HL-60/S4 treated with phorbol 12-myristate 13-acetate at 8.2 ng/mL for 4 days and 3 days (cell line): ENCODE results near the gene NEURL2.
"Not testable (repeated sequence)": the region's sequence is repeated elsewhere in the genome, so short reads cannot be mapped to it uniquely, and the experiment has no call there.

Experiments
- in situ Hi-C: fragments of 300-500 bp; cut with MboI; formaldehyde crosslinking; loops from 2 replicates; pipeline ENCODE4 v1.15.0; 2022; ENCODE audit warnings: low sequenced_read_pairs

The NEURL2 gene, protein sequence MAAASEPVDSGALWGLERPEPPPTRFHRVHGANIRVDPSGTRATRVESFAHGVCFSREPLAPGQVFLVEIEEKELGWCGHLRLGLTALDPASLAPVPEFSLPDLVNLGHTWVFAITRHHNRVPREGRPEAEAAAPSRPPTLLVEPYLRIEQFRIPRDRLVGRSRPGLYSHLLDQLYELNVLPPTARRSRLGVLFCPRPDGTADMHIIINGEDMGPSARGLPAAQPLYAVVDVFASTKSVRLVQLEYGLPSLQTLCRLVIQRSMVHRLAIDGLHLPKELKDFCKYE

DNA sequence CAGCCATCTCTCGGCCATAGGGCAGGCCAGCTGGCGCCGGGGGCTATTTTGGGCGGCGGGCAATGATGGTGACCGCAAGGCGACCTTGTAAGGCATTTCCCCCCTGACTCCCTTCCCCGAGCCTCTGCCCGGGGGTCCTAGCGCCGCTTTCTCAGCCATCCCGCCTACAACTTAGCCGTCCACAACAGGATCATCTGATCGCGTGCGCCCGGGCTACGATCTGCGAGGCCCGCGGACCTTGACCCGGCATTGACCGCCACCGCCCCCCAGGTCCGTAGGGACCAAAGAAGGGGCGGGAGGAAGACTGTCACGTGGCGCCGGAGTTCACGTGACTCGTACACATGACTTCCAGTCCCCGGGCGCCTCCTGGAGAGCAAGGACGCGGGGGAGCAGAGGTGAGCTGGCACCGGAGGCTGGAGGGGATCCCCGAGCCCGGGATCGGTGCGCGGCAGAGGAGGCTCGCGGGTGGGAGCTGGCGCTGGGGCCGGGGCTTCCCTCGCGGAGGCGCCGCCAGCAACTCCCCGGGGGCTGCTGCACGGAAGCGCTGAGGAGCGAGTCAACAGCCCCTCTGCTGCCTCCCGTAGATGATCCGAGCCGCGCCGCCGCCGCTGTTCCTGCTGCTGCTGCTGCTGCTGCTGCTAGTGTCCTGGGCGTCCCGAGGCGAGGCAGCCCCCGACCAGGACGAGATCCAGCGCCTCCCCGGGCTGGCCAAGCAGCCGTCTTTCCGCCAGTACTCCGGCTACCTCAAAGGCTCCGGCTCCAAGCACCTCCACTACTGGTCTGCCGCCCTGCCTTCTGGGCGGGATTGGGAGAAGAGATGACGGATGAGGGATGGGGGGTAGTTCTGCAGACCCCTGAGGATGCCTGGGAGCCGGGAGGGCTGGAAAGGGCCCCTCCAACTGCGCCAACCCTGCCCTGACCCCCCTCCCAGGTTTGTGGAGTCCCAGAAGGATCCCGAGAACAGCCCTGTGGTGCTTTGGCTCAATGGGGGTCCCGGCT is at the start of gene NEURL2, which contains the start of gene CTSA:
NEURL2 (minus strand) TSS at position 224 of the 999 bp plus-strand sequence; CDS start at position 7, 217 bp downstream.
CTSA (plus strand) TSS at position 351 of the 999 bp plus-strand sequence; CDS start at position 585, 234 bp downstream.
- in situ Hi-C loops = no loop called here

DNA sequence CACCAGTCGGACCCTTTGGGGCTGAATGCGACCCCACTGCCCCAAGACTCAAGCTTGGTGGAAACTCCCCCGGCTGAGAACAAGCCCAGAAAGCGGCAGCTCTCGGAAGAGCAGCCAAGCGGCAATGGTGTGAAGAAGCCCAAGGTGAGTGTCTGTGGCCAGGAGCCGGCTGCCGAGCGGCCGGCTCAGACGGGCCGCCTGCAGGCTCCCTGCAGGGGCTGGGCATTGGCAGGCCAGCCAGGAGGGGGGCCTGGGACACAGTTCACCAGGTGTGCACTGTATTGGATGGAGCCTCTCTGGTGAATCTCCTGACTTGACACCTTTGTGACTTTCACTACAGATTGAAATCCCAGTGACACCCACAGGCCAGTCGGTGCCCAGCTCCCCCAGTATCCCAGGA is 49.5 kb upstream of the NEURL2 start:
- in situ Hi-C loops = no loop called here

DNA sequence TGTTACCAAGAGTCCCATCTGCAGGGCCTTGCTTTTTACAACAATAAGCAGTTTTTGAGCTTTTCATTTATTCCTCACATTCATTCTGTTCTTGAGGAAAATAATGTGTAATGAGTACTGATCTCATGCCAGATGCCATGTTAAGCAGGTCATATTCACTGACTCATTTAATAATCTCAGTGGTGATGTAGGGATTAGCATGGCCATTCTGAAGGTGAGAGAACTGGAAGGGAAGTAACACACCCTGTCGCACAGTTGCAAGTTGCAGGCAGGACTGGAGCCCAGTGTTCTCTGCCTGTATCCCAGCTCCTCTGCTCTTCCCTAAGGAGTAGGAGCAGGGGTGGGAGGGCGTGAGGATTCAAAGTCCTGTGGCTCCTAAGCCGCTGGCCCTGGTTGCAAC is 49.0 kb upstream of the NEURL2 start:
- in situ Hi-C loops = no loop called here

DNA sequence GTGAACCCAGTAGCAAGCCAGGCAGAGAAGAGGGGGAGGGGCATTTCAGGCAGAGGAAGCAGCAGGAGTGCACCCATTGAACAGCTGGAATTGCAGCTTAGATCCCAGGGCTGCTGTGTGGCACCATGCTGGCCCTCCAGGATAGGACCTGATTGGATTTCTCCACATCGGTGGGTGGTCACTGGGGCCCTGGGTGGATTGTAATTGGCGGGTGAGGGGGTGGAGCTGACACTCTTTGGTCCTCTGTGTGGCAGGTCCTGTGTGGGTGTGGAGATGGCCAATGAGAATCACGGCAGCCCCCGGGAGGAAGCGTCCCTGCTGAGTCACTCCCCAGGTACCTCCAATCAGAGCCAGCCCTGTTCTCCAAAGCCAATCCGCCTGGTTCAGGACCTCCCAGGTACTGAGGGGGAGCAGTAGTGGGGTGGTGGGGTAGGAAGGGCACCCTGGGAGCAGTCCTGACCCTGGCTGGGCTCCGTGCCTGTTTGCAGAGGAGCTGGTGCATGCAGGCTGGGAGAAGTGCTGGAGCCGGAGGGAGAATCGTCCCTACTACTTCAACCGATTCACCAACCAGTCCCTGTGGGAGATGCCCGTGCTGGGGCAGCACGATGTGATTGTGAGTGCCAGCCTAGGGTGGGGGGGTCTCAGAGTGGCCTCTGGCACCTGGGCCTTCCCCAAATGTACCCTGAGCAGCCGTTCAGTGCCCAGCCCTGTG is 47.9 kb upstream of the NEURL2 start:
- in situ Hi-C loops = no loop called here

DNA sequence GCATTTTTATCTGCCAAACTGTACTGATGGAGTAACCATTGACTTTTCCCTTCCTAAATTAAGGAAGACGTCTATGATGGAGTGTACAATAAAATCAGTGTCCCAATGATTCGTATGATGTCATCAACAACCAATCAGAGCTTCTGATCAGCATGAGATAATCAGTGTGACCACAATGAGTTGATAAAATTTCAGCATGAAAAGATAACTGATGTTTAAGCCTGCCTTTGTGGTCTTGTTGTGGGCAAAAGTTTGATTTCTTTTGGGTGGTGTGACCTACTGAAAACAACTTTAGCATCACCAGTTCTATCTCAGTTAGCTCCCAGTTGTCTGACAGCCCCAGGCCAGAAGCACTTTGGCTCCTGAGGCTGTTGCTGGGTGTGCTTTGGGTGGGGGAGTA is 46.8 kb upstream of the NEURL2 start:
- in situ Hi-C loops = no loop called here

DNA sequence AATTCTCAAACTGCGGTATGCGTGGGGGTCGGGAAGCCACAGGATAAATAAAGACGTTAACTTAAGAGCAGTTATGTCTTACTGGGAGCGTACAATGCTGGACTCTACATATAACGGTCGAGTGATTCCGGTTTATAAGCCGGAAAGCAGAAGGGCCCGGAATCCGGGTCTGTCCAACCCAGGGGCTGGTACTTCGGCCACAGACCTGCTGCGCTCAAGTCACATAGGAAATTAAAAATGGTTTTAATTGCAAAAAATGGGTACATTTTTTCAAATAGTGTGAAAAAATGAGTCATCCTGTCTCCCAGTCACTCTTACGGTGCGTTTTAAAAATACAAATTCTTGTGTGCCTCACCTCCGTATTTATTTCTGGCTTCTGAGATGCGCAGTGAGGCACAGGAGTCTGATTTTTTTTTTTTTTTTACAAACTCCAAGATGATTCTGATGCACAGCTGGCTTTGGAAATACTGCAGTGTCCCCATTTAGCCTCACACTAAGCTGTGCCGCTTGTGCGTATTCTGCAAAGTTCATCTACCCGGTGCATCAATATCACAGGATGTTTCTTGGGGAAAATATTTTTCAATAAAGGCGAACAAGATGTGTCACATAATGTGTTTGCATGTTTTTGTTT is 44.5 kb upstream of the NEURL2 start:
- in situ Hi-C loops = no loop called here

DNA sequence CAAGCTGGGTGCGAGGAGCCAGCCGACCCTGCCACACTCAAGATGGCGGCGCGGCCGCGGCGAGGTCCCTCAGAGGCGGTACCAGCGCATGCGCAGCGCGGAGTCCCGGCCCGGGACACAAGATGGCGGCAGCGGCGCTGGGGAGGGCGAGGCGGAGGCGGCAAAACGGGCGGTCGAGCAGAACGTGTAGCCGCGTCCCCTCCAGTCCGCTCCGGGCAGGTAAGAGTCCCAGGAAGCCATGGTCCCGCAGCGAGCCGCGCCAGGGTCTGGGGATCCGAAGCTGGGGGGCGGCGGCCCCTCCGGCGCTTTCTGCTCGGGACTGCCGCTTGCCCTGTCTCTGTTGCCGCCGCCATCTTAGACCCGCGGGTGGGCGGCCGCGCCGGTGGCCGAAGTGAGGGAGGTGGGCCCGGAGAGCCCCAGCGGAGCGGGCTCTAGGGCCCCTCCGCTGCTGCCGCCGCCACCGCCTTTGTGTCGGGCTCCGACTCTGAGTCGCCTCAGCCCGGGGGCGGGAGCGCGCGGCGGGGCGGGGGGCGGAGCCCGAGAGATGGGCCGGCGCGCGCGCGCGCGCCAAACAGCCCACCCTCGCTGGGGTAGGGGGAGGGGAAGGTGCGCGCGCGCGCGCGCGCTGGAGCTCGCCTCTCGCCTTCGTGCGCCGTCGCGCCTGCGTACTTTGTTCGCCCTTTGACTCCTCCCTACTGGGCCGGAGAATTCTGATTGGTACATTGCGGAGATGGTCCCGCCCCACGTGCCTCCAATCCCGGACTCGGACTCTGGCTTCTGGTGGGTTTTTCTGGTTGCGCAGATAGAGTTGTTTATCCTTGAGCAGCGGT is 43.8 kb upstream of the NEURL2 start, which contains the start of gene PCIF1:
PCIF1 (plus strand) TSS at position 98 of the 830 bp plus-strand sequence. CDS start 4,317 bp downstream, outside the sequence.
- in situ Hi-C loops = no loop called here

DNA sequence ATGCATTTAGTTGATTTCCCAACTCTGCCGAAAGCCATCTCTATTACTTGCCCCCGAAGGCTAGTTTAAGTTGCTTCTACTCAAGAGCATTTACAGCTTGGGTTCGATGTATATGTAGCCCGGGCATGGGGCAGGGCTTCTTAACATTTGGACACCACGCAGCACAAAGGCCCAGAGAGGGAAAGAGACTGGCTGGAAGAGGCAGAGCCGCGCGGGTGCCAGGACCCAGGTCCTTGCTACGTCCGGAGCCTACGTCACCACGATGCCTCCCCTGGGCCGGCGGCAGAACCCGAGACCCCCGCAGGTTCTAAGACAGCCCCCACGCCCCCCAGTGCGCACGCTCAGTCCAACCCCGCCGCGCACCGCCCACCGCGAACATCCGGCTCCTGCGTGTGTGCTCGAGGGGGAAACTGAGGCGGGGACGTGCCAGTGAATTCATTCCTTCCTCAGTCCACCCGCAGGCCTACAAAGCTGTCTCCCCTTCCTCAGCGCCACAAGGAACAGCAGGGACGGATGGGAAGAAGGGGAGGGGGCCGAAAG is 43.1 kb upstream of the NEURL2 start:
- in situ Hi-C loops = no loop called here

DNA sequence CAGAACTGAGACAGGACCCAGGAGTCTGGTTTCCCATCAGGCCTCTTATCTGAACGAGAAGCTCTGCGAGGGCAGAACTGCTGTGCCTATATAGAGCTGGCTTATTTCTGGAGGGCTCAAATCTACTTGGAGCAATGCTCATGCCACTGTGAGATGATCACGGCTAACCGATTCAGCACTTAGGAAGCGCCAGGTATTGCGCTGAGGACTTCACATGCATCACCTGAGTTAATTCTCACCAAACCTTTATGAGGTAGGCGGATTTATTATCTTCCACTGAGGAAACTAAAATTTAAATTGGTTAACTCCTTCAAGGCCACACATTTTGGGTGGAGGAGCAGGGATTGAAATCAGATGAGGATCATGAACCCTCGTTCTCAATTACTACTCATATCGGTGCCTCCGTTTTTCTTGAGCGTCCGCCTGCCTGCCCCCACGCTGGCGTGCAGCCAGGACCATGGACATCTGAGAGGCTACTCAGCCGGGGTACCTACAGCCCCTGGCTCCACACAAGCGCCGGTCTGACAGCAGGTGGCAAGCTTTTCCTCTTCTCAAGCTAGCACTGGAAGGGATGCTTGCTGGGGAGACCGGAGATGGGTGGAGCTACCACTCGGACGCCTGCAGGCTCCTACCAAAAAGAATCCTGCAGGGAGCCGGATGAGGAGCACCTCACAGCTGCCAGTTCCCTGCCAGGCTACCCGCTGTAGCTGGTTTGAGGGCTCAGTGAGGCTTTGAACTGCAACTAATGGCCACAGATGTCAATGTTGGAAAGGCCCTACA is 42.4 kb upstream of the NEURL2 start:
- in situ Hi-C loops = no loop called here

DNA sequence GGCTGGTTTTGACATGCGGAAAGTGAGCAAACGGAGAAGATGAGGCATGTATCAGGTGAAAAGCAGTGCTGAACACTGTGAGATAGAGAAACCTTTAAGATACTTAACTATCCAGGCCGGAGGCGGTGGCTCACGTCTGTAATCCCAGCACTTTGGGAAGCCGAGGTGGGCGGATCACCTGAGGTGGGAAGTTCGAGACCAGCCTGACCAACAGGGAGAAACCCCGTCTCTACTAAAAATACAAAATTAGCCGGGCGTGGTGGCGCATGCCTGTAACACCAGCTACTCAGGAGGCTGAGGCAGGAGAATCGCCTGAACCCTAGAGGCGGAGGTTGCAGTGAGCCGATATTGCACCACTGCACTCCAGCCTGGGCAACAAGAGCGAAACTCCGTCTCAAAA is 40.7 kb upstream of the NEURL2 start:
- in situ Hi-C loops = not testable (repeated sequence)

DNA sequence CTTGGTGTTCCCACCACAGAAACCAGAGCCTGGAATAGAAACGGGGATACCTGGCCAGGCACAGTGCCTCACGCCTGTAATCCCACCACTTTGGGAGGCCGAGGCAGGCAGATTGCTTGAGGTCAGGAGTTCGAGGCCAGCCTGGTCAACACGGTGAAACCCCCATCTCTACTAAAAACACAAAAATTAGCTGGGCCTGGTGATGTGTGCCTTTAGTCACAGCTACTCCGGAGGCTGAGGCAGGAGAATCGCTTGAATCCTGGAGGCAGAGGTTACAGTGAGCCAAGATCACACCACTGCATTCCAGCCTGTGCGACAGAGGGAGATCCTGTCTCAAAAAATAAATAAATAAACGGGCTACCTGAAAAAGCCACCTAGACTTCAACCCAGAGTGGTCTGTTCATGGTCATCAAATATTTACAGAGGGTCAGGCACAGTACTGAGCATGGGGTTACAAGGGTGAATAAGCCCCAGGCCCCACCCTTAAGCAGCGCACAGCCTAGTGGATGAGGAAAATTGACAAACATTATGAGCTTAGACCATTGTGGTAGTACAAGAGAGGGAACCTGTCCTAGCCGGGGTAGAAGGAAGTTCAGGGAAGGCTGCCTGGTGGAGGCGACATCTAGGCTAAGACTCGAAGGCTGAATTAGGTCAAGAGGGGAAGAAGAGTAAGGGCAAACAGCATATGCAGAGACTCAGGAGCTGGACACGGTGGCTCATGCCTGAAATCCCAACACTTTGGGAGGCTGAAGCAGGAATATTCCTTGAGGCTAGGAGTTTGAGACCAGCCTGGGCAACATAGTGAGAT is 36.3 kb upstream of the NEURL2 start:
- in situ Hi-C loops = no loop called here

DNA sequence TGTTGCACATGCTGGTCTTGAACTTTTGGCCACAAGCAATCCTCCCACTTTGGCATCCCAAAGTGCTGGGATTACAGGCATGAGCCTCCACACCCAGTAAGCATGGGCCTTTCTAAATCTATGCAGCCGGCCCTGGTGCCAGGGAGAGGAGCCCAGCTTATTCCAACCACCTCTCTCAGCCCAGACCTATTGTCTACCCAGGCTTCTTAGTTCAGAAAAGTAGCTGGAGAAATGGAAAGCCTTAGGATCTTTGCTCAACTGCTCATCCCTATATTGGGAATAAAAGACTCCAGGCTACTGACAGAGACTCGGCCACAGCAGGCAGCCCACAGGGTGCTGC is 35.7 kb upstream of the NEURL2 start:
- in situ Hi-C loops = no loop called here

DNA sequence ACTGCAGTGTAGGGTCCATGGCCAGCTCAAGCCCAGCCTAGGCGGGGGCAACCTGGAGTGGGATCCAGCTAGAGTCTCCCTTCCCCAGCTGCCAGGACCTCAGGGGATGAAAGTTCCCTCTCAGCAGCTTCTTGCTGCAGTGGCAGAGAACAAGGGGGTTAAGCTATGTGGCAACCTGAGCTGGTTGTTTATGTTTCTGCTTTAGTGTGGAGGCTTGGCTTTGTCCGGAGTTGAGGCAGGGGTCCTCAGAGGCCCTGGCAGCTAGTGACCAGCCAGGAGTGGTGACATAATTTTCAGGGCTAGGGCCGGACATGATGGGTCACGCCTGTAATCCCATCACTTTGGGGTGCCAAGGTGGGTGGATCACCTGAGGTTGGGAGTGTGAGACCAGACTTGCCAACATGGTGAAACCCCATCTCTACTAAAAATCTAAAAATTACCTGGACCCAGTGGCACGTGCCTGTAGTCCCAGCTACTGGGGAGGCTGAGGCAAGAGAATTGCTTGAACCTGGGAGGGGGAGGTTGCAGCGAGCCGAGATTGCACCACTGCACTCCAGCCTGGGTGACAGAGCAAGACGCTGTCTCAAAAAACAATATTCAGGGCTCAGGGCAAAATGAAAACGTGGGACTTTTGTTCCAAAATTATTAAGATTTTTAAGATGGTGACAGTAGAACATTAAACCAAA is 35.0 kb upstream of the NEURL2 start:
- in situ Hi-C loops = no loop called here

DNA sequence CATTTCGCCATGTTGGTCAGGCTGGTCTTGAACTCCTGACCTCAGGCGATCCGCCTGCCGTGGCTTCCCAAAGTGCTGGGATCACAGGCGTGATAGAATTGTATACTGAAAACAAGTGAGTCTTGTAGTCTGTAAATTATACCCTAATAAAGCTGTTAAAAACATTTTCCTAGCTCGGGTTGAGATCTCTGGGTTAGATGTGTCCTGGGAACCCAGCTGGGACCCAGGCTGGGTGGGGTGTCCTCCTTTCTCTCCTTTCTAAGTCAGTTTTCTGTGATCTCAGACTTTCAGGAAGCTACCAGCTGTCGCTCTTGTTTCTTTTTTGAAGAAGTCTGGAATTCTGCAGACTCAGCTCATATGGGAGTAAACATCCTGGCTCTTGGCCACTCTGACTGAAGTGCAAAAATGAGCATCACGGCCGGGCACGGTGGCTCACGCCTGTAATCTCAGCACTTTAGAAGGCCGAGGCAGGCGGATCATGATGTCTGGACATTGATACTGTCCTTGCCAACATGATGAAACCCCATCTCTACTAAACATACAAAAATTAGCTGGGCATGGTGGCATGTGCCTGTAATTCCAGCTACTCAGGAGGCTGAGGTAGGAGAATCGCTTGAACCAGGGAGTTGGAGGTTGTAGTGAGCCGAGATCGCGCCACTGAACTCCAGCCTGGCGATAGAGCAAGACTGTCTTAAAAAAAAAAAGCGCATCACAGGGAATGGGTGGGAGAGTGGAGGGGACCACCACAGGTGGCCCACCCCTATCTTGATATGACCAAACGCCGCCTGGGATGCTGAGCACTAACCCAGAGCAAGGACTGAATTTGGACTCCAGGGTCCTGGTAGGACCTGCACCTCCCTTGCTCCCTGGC is 33.6 kb upstream of the NEURL2 start:
- in situ Hi-C loops = no loop called here

DNA sequence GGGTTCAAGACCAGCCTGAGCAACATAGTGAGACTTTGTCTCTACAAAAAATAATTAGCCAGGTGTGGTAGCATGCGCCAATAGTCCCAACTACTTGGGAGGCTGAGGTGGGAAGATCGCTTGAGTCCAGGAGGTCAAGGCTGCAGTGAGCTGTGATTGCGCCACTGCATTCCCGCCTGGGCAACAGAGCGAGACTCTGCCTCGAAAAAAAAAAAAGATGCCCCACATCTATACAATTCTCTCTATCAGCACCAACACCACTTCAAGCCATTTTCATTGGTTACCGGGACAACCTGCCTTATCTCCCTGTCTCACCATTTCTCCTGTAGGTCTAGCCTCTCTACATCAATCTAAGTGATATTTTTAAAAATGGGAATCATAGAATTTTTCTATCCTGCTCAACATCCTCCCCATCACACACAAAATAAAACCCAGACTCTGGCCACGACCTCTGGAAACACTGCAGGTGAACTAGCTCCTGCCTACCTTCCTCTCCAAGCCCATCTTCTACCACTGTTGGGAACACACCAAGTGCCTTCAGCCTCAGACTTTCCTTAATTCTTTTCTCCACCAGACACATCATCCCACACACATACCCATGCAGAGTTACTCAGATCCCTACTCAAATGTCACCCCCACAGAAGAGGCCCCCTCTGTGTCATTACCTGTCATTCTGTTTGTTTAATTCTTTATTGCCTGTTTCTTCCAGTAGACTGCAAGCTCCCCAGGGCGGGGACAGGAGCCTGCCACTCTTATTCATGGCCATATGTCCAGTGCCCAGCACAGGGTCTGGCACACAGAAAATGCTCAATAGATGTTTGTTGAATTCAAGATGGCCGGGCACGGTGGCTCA is 30.6 kb upstream of the NEURL2 start:
- in situ Hi-C loops = no loop called here
